IgD-negative memory B cell (primary cell): ENCODE results near the gene NFATC3. TPM values are rescaled to one million over a fixed set of nuclear protein-coding genes. Genes with fewer than 3 reads are reported as not detected.

Source experiments
- H3K27ac Mint-ChIP-seq, 3 donors: one replicate each; pipeline ENCODE4 v1.8.0; 2020 to 2022; ENCODE audit warnings: mild to moderate bottlenecking in 3 of 3, mixed read lengths in 3 of 3, moderate library complexity in 1 of 3
- H3K27me3 Mint-ChIP-seq: one replicate; pipeline ENCODE4 v1.8.0; 2021; ENCODE audit warnings: mixed read lengths
- H3K36me3 Mint-ChIP-seq: one replicate; pipeline ENCODE4 v1.8.0; 2020; ENCODE audit warnings: mild to moderate bottlenecking, mixed read lengths
- H3K4me1 Mint-ChIP-seq, 3 donors: one replicate each; pipeline ENCODE4 v1.8.0; 2020 to 2022; ENCODE audit warnings: mixed read lengths in 3 of 3, mild to moderate bottlenecking in 1 of 3
- H3K4me3 Mint-ChIP-seq, 4 donors: one replicate each; pipeline ENCODE4 v1.8.0; 2020 to 2022; ENCODE audit warnings: mild to moderate bottlenecking in 4 of 4, mixed read lengths in 4 of 4, moderate library complexity in 3 of 4
- H3K9me3 Mint-ChIP-seq, 3 donors: one replicate each; pipeline ENCODE4 v1.8.0; 2020 to 2021; ENCODE audit warnings: mixed read lengths in 3 of 3, mild to moderate bottlenecking in 1 of 3
- polyA plus RNA-seq: library from polyadenylated mRNA; unstranded; fragments of 300-500 nt; fragmentation: Illumina TruSeq; gene quantifications from one replicate; pipeline ENCODE4 v1.2.3, GENCODE V29; 2021

NFATC3 gene
- polyA plus RNA-seq, 1 donor from 2014 or later = 47.2 TPM

DNA sequence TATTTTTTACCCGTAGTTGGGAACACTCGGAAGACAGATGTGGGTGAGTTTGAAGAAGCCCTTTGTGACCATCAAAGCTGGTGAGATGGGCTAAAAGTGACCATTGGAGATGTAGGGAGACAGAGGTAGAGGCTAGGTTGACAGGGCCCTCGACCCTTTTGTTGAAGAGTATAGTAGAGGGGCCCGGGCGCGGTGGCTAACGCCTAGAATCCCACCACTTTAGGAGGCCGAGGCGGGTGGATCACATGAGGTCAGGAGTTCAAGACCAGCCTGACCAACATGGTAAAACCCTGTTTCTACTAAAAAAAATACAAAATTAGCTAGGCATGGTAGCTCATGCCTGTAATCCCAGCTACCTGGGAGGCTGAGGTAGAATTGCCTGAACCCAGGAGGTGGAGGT, 16.2 kb upstream of the NFATC3 start:
- no peaks in the 10 kb centered on the region for H3K27me3 Mint-ChIP-seq
- peaks cover 17% of the 10 kb centered on the region for H3K36me3 Mint-ChIP-seq
- H3K9me3 Mint-ChIP-seq = no peaks in the 10 kb centered on the region
- H3K4me3 Mint-ChIP-seq = peak overlapping the region in 2 of 4 donors; percentile 18 to 33
- H3K27ac Mint-ChIP-seq = no peak overlapping the region
- H3K4me1 Mint-ChIP-seq = peaks cover 28 to 38% (median 31%) of the 10 kb centered on the region in 3 donors

DNA sequence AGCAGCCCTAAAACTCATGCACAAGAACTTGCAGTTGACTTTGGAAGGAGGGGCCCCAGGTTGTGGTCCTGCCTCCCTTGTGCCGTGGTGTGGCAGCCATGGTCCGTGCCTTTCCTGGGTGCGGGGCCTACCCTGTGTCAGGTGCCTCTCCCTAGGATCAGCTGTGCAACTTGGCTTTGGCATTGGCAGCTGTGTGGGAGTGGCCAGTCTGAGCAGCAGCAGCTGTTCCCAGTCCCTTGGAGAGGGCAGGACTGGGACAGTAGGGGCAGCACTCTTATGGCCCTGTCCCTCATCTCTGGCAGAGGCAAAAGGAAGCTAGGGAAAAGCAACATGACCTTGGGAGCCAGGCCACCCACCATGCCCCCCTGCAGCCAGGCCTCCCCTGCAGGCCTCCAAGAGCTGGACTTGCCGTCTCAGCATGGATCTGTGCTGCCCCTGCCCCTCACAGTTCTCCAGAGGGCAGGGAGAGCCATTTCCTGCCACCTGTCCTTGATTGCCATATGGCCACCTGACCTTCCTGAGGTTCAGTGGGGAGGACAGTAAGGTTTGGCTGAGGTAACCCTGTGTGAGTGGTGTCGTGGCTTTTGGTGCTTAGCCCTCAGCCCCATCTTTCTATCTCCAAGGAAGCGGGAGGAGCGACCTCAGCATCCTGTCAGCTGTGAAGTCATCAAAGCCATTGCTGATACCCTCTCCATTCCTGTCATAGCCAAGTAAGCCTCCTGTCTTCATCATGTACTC, 15.5 kb upstream of the NFATC3 start:
- H3K27me3 Mint-ChIP-seq = no peaks in the 10 kb centered on the region
- peaks cover 31 to 40% (median 39%) of the 10 kb centered on the region in 3 donors for H3K4me1 Mint-ChIP-seq

DNA sequence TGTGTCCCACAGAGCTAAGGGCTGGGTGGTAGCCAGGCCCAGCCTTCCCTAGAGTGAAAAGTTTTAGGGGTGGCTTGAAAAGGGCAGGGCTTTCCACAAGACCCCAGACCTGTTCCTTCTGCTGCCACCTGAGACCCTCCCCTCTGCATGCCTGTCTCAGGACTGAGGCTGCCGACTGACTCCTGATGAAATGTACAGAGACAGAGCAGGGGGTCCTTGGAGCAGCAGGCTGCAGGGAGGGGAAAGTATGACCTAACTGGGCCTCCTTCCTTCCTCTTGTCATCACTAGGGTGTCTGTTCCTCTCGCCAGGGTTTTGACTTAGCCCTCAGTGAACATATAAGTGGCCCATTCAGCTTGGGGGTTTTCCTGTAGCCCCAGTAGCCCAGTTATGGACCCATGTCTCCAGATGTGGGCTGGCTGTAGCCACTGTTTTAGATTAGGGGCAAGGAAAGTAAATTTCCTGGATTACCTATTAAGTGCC, 14.9 kb upstream of the NFATC3 start:
- Mint-ChIP-seq H3K9me3 (no peaks in the 10 kb centered on the region), H3K27me3 (no peaks in the 10 kb centered on the region), H3K36me3 (peaks cover 15% of the 10 kb centered on the region), H3K4me3 (peak overlapping the region in 2 of 4 donors; percentile 8 to 81), H3K4me1 (peaks cover 32 to 43% (median 42%) of the 10 kb centered on the region in 3 donors), H3K27ac (peak overlapping the region; percentile 34 to 89 (median 66))

More for the DNA sequence above, 15.5 kb upstream of the NFATC3 start:
- Mint-ChIP-seq H3K27ac (peak overlapping the region in 1 of 3 donors; percentile 66), H3K9me3 (no peaks in the 10 kb centered on the region), H3K4me3 (peak overlapping the region in 1 of 4 donors; percentile 49), H3K36me3 (peaks cover 17% of the 10 kb centered on the region)

DNA sequence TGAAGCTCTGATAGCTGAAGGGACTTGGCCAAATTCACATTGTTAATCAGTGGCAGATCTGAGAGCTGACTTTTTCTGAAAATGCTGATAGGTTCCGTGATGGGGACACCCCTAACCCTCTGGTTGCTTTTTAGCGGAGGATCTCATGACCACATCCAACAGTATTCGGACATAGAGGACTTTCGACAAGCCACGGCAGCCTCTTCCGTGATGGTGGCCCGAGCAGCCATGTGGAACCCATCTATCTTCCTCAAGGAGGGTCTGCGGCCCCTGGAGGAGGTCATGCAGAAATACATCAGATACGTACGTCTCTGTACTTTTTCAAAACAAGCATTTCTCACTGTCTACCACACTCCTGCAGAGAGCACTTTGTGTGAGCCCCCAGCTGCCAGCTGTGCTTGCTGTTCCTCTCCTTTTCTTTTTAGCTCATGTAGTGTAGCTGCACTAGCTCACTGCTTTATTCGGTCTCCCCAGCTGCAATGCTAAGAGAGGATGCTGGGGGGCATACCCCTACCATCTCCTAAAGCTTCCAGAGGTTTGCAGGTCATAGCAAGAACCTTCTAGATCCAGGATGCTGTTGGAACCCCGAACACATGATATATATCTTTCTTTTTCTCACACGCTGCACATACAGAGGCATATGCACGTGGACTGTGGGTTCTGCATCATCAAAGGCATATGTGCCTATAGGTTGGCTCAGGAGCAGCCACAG, 14.2 kb upstream of the NFATC3 start:
- peak overlapping the region; percentile 34 to 89 (median 66) for H3K27ac Mint-ChIP-seq
- H3K9me3 Mint-ChIP-seq = no peaks in the 10 kb centered on the region
- peak overlapping the region in 3 of 4 donors; percentile 44 to 81 (median 80) for H3K4me3 Mint-ChIP-seq
- H3K27me3 Mint-ChIP-seq = no peaks in the 10 kb centered on the region
- peaks cover 15% of the 10 kb centered on the region for H3K36me3 Mint-ChIP-seq
- H3K4me1 Mint-ChIP-seq = peaks cover 32 to 49% (median 46%) of the 10 kb centered on the region in 3 donors

DNA sequence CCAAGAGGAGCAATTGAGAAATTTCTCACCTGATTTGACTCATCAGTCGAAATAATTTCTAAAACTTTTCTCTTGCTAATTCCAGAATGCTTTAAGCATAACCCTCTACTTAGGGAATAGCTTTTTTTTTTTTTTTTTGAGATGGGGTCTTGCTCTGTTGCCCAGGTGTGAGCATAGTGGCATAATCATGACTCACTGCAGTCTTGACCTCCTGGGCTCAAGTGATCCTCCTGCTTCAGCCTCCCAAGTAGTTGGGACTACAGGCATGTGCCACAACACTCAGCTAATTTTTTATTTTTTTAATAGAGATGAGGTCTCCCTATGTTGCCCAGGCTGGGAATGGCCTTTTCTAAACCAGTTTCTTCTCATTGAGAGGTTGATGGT, 13.7 kb upstream of the NFATC3 start:
- Mint-ChIP-seq H3K27me3 (no peaks in the 10 kb centered on the region), H3K4me1 (peaks cover 36 to 54% (median 50%) of the 10 kb centered on the region in 3 donors), H3K4me3 (peak overlapping the region in 1 of 4 donors; percentile 44), H3K9me3 (no peaks in the 10 kb centered on the region), H3K36me3 (peaks cover 13% of the 10 kb centered on the region), H3K27ac (peak overlapping the region in 1 of 3 donors; percentile 89)

DNA sequence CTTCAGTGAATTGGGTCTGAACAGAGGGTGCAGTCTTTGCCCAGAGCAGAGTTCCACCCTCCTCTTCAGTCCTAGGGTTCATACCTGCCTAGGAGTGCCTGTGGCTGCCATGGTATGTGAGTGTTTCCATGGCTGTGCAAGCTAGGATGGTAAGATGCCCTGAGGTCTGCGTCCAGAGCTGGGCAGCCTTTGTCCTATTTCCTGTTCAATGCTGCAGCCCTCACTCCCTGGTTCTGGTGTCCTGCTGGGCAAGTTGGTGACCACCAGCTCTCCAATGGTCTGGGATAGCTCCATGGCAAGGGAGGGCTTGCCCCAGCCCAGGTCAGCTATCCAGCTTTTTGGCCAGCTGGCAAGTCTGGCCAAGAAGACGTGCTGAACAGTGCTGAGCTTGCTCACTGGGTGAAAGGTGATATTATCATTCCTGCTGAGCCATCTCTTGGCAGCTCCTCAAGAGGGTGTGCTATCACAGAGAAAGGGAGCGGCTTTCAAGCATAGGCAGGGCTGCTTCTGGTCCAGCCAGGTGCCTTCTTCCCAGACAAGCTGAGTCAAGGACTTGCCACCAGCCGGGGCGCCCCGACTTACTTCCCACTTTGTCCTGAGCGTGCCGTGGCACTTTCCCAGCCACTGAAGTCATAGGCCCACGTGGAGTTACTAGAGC, 13.0 kb upstream of the NFATC3 start:
- no peaks in the 10 kb centered on the region for H3K9me3 Mint-ChIP-seq
- peaks cover 37 to 56% (median 52%) of the 10 kb centered on the region in 3 donors for H3K4me1 Mint-ChIP-seq
- peak overlapping the region in 1 of 3 donors; percentile 20 for H3K27ac Mint-ChIP-seq
- H3K4me3 Mint-ChIP-seq = no peak overlapping the region
- H3K27me3 Mint-ChIP-seq = no peaks in the 10 kb centered on the region
- H3K36me3 Mint-ChIP-seq = peaks cover 13% of the 10 kb centered on the region

DNA sequence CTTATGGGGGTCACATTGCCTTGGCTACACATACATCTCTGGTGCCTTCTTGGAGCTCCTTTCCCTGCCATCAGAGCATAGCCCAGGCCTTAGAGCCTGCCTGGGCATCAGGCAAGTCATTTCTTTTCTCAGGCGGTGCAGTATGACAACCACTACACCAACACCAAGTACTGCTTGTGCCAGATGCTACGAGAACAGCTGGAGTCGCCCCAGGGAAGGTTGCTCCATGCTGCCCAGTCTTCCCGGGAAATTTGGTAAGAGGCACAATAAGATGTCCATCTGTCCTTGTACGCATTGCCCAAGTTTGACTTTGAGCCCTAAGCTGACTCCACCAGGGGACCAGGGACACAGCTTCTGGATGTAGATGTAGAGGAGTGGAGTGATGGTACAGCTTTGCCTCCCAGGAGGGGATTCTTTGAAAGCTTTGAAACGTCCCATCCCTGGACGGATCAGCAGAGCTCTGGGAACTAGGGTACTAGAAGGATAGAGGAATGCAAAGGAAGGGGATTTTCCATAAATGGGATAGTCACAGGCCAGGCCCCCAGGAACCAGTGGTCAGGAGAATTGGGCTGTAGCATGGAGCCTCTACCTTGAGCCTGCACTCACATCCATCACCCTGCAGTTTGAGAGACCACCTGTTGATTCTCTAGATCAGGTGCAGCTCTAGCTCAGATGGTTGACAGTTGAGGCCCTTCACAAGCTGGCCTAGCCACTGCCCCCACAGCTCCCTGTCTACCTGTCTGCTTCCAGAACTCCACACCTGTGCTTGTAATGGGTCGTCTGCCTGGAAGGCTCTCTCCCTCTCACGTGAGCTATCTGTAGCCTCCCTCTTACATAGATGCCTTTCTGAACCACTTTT, 11.0 kb upstream of the NFATC3 start:
- Mint-ChIP-seq H3K4me3 (peak overlapping the region; percentile 62 to 94 (median 82)), H3K27me3 (no peaks in the 10 kb centered on the region), H3K4me1 (peaks cover 42 to 68% (median 64%) of the 10 kb centered on the region in 3 donors), H3K9me3 (no peaks in the 10 kb centered on the region), H3K36me3 (peaks cover 13% of the 10 kb centered on the region), H3K27ac (peak overlapping the region; percentile 78 to 94 (median 94))

DNA sequence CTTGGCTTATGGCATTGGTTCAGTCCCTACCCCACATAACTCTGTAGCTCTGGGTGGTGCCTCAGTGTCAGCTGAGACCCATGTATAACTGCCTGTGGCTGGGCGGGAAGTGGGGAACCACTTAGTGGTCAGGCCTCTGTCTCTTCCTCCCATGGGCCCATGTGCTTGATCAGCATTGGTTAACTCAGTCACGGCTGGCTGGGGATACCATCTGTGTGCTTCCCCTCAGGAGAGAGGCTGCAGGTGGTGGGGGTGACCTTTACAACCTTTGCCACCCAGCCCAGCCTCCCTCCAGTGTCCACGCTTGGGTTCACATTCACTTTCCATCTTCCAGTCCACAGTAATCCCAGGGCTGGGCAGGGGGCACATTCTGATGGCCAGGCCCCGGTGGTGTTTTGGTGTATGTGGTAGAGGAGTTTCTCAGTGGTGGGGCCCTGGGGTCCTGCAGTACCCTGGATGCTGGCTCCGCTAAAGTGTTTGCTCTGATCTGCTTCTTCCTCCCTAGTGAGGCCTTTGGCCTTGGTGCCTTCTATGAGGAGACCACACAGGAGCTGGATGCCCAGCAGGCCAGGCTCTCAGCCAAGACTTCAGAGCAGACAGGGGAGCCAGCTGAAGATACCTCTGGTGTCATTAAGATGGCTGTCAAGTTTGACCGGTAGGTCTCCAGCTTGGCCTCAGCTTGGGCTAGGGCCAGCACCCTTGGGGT, 10.2 kb upstream of the NFATC3 start:
- peak overlapping the region; percentile 62 to 94 (median 82) for H3K4me3 Mint-ChIP-seq
- H3K4me1 Mint-ChIP-seq = peaks cover 50 to 71% (median 68%) of the 10 kb centered on the region in 3 donors
- H3K27ac Mint-ChIP-seq = peak overlapping the region; percentile 78 to 94 (median 94)
- H3K27me3 Mint-ChIP-seq = no peaks in the 10 kb centered on the region
- peaks cover 13% of the 10 kb centered on the region for H3K36me3 Mint-ChIP-seq
- H3K9me3 Mint-ChIP-seq = no peaks in the 10 kb centered on the region

DNA sequence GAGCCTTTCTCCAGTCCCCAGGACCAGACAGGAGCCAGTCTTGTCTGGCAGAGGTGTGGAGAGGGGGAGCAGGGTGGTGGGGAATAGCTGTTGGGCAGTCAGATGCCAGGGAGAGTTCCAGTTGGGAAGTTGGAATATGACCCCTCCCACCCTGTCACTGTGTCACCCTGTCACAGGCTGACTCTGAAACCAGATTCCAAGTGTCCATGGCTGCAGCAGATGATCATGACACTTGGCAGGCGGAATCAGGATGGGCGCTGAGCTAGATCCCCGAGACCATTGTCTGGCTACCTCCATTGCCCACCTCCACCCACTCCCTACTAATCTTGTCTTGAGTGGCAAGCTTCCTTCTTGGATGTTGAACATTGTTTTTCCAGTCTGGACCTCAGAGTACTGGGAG, 9.2 kb upstream of the NFATC3 start:
- Mint-ChIP-seq H3K36me3 (peaks cover 11% of the 10 kb centered on the region), H3K27ac (peak overlapping the region in 1 of 3 donors; percentile 78), H3K4me1 (peaks cover 44 to 66% (median 64%) of the 10 kb centered on the region in 3 donors), H3K27me3 (no peaks in the 10 kb centered on the region), H3K9me3 (no peaks in the 10 kb centered on the region), H3K4me3 (peak overlapping the region in 2 of 4 donors; percentile 22)

DNA sequence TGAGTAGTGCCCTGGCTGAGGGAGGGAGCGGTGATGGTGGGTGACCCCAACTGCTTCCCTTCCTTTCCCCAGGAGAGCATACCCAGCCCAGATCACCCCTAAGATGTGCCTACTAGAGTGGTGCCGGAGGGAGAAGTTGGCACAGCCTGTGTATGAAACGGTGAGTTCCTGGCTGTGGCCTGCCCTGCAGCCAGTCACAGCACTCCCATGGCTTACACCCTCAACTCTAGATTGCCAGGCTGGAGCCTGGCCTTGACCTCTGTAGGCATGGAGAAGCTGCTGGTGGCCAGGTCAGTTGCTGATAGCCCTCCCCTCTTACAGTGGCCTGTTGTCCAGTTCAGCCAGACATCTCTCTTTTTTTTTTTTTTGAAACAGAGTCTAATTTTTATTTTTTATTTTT, 8.6 kb upstream of the NFATC3 start:
- Mint-ChIP-seq H3K36me3 (peaks cover 11% of the 10 kb centered on the region), H3K9me3 (no peaks in the 10 kb centered on the region), H3K4me1 (peaks cover 44 to 67% (median 65%) of the 10 kb centered on the region in 3 donors), H3K27ac (peak overlapping the region in 1 of 3 donors; percentile 78), H3K27me3 (no peaks in the 10 kb centered on the region), H3K4me3 (peak overlapping the region in 1 of 4 donors; percentile 22)

DNA sequence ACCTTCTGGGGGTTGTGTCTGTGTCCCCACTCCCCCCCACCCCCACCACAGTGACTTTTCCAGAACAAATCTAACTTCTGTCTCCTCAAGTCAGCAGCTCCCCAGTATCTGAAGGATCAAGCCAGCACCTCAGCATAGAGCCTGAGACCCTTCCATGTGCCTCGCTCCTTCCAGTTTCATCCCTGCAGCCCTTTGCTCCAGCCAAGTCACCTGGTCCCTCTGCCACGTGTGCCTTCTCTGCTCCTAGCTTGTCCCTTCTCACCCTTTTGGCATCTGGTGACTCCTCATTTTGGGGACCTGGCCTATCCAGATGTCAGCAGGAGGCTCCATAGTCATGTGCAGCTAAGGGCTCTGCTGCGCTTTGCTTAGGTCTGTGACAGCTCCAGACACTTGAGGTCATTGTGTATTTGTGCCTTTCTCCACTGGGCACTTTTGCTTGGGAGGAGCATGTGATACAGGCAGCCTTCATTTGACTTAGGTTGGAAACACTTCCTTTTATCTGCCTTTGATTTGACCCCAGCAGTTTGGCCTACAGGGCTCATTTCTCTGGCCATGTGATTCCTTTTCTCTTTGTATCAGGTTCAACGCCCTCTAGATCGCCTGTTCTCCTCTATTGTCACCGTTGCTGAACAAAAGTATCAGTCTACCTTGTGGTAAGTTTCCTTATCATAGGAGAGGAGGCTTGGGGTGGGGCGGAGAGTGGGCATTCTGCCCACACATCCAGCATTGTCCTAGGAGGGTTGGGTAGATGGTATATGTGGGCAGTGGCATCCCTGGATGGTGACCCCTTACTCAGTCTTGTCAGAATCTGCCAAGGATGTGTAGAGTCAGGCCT, 7.1 kb upstream of the NFATC3 start:
- Mint-ChIP-seq H3K36me3 (peaks cover 12% of the 10 kb centered on the region), H3K4me1 (peaks cover 56 to 72% (median 69%) of the 10 kb centered on the region in 3 donors), H3K9me3 (no peaks in the 10 kb centered on the region), H3K4me3 (peak overlapping the region in 3 of 4 donors; percentile 19 to 90 (median 70)), H3K27ac (peak overlapping the region in 1 of 3 donors; percentile 24), H3K27me3 (no peaks in the 10 kb centered on the region)

DNA sequence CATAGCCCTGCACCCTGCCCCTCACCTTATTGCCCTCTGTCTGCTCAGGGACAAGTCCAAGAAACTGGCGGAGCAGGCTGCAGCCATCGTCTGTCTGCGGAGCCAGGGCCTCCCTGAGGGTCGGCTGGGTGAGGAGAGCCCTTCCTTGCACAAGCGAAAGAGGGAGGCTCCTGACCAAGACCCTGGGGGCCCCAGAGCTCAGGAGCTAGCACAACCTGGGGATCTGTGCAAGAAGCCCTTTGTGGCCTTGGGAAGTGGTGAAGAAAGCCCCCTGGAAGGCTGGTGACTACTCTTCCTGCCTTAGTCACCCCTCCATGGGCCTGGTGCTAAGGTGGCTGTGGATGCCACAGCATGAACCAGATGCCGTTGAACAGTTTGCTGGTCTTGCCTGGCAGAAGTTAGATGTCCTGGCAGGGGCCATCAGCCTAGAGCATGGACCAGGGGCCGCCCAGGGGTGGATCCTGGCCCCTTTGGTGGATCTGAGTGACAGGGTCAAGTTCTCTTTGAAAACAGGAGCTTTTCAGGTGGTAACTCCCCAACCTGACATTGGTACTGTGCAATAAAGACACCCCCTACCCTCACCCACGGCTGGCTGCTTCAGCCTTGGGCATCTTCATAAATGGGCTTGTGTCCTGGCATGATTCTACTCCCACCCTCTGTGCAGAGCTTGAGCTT, 6.3 kb upstream of the NFATC3 start:
- Mint-ChIP-seq H3K4me1 (peaks cover 61 to 76% (median 74%) of the 10 kb centered on the region in 3 donors), H3K9me3 (no peaks in the 10 kb centered on the region), H3K4me3 (peak overlapping the region in 3 of 4 donors; percentile 43 to 90 (median 70)), H3K27ac (peak overlapping the region in 1 of 3 donors; percentile 71), H3K36me3 (peaks cover 7% of the 10 kb centered on the region), H3K27me3 (no peaks in the 10 kb centered on the region)
